ENCODE data around the gene MED12L. TPM values are rescaled to one million over a fixed set of nuclear protein-coding genes. Genes with fewer than 3 reads are reported as not detected.

The MED12L gene
- total RNA-seq, 2 donors from 2014 or later = 15.5 to 28.9 TPM

GRCh38 chr3:151462278-151462780 is 376.9 kb downstream of the MED12L start:
- Histone ChIP-seq H3K36me3 (ENCODE audit: control insufficient read depth, insufficient read depth, low read length) (no peaks in the 10 kb centered on the region), H3K27ac (ENCODE audit: low read depth, low read length) (no peak overlapping the region), H3K4me3 (ENCODE audit: low read length) (no peak overlapping the region), H3K9me3 (ENCODE audit: control insufficient read depth, low read length) (no peaks in the 10 kb centered on the region), H3K9ac (ENCODE audit: extremely low read depth, low read length, poor library complexity, severe bottlenecking) (no peak overlapping the region), H3K27me3 (ENCODE audit: control insufficient read depth, insufficient read depth, low read length, poor library complexity, severe bottlenecking) (peaks cover 32% of the 10 kb centered on the region), H3K4me1 (ENCODE audit: control insufficient read depth, insufficient read depth, low read length) (no peaks in the 10 kb centered on the region)
- Mint-ChIP-seq H3K27me3 (ENCODE audit: insufficient read depth) (peaks cover 43% of the 10 kb centered on the region), H3K36me3 (ENCODE audit: low read depth) (no peaks in the 10 kb centered on the region), H3K27ac (no peak overlapping the region), H3K4me3 (no peak overlapping the region), H3K9me3 (no peaks in the 10 kb centered on the region), H3K4me1 (peaks cover 5% of the 10 kb centered on the region)
- no peak for TF ChIP-seq CTCF (conservative IDR thresholded peaks at IDR 0.05)
- DNase-seq = no peak
- WGBS, 2 experiments (ENCODE audit: insufficient coverage in 1 of 2, insufficient read length in 1 of 2) = 88 to 97% methylated on average over 3 to 6 of the region's 6 CpGs

- no peaks in the 10 kb centered on the region for H3K9me3 Mint-ChIP-seq
- Histone ChIP-seq H3K9ac (ENCODE audit: extremely low read depth, low read length, poor library complexity, severe bottlenecking) (no peak overlapping the region), H3K4me3 (ENCODE audit: low read length) (no peak overlapping the region), H3K27ac (ENCODE audit: low read depth, low read length) (no peak overlapping the region), H3K4me1 (ENCODE audit: control insufficient read depth, insufficient read depth, low read length) (no peaks in the 10 kb centered on the region), H3K9me3 (ENCODE audit: control insufficient read depth, low read length) (no peaks in the 10 kb centered on the region), H3K27me3 (ENCODE audit: control insufficient read depth, insufficient read depth, low read length, poor library complexity, severe bottlenecking) (peaks cover 32% of the 10 kb centered on the region), H3K36me3 (ENCODE audit: control insufficient read depth, insufficient read depth, low read length) (no peaks in the 10 kb centered on the region)
- peaks cover 5% of the 10 kb centered on the region for H3K4me1 Mint-ChIP-seq
- DNase-seq = no peak
- no peak overlapping the region for H3K27ac Mint-ChIP-seq
- H3K36me3 Mint-ChIP-seq (ENCODE audit: low read depth) = no peaks in the 10 kb centered on the region
- no peak for TF ChIP-seq CTCF (conservative IDR thresholded peaks at IDR 0.05)
- WGBS, 2 experiments (ENCODE audit: insufficient coverage in 1 of 2, insufficient read length in 1 of 2) = 80 to 88% methylated on average over 1 of the region's 1 CpG
- H3K27me3 Mint-ChIP-seq (ENCODE audit: insufficient read depth) = peaks cover 43% of the 10 kb centered on the region
- no peak overlapping the region for H3K4me3 Mint-ChIP-seq
Observed at GRCh38 chr3:151462991-151463390, 377.5 kb downstream of the MED12L start.

GRCh38 chr3:151467069-151467468 is 381.6 kb downstream of the MED12L start:
- peaks cover 4% of the 10 kb centered on the region for H3K4me1 ChIP-seq (ENCODE audit: control insufficient read depth, insufficient read depth, low read length)
- H3K27ac ChIP-seq (ENCODE audit: low read depth, low read length) = no peak overlapping the region
- H3K36me3 ChIP-seq (ENCODE audit: control insufficient read depth, insufficient read depth, low read length) = no peaks in the 10 kb centered on the region
- H3K27me3 ChIP-seq (ENCODE audit: control insufficient read depth, insufficient read depth, low read length, poor library complexity, severe bottlenecking) = peaks cover 11% of the 10 kb centered on the region
- peaks cover 14% of the 10 kb centered on the region for H3K9me3 ChIP-seq (ENCODE audit: control insufficient read depth, low read length)
- DNase-seq = no peak
- H3K27me3 Mint-ChIP-seq (ENCODE audit: insufficient read depth) = peaks cover 18% of the 10 kb centered on the region
- H3K4me3 Mint-ChIP-seq = no peak overlapping the region
- peaks cover 16% of the 10 kb centered on the region for H3K4me1 Mint-ChIP-seq
- no peaks in the 10 kb centered on the region for H3K36me3 Mint-ChIP-seq (ENCODE audit: low read depth)
- TF ChIP-seq CTCF (conservative IDR thresholded peaks at IDR 0.05) = no peak
- no peak overlapping the region for H3K9ac ChIP-seq (ENCODE audit: extremely low read depth, low read length, poor library complexity, severe bottlenecking)
- 95% methylated on average over 1 of the region's 1 CpG; no CpG with 5 or more reads in 1 of the 2 experiments for WGBS, 2 experiments (ENCODE audit: insufficient coverage in 1 of 2, insufficient read length in 1 of 2)
- no peak overlapping the region for H3K27ac Mint-ChIP-seq
- no peak overlapping the region for H3K4me3 ChIP-seq (ENCODE audit: low read length)
- peaks cover 10% of the 10 kb centered on the region for H3K9me3 Mint-ChIP-seq
